ENCODE measurements around the gene ACSM4. TPM values are rescaled to one million over a fixed set of nuclear protein-coding genes. Genes with fewer than 3 reads are reported as not detected.
"Not testable (repeated sequence)": the region's sequence is repeated elsewhere in the genome, so short reads cannot be mapped to it uniquely, and the experiment has no call there.

ACSM4 gene
- total and polyA plus RNA-seq, 2 donors (not counting 1 experiment from before 2014, with no cell fraction given): not detected

DNA sequence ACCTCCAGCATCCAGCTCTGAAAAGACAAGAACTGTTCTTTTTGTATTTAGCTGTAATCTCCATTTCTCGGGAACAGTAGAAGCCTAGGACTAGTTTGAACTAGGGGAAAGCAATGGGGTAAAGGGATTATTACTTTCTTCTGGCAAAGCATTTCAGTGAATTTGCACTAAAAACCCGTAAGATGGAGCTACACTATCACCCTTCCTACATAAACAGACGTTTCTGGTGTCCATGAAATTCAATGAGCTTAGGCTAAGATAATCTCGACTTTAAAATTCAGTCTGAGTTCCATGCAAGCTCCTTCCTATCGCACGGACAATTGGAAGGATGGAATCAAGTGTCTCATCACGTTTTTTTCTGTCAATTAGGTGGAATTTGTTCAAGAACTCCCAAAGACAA is 24.0 kb downstream of the ACSM4 start:
- ChIA-PET CTCF (no interaction called here), POLR2A (no interaction called here)
- Histone ChIP-seq H3K9ac (ENCODE audit: low read length) (no peak overlapping the region), H3K79me2 (ENCODE audit: control insufficient read depth, insufficient read depth, low read length) (no peaks in the 10 kb centered on the region), H3K27ac (ENCODE audit: low read length in 2 of 2) (no peak overlapping the region), H2AFZ (ENCODE audit: insufficient read depth, low read depth, low read length, poor library complexity, severe bottlenecking) (no peak overlapping the region), H3K4me3 (ENCODE audit: control extremely low read depth in 1 of 5, extremely low read depth in 1 of 5, insufficient read depth in 1 of 5, low read depth in 2 of 5, low read length in 4 of 5) (no peak overlapping the region), H3K4me1 (ENCODE audit: control insufficient read depth in 2 of 2, insufficient read depth in 2 of 2, low read length in 2 of 2) (no peaks in the 10 kb centered on the region), H3K4me2 (replicated peaks; ENCODE audit: low read depth, low read length, poor library complexity, severe bottlenecking) (no peak overlapping the region), H3K27me3 (replicated peaks in 1 of 4; ENCODE audit: control extremely low read depth in 1 of 4, control insufficient read depth in 3 of 4, insufficient read depth in 4 of 4, low read length in 3 of 4) (peaks cover 0 to 4% (median 2%) of the 10 kb centered on the region in 4 experiments), H3K9me3 (ENCODE audit: control extremely low read depth in 1 of 3, control insufficient read depth in 2 of 3, insufficient read depth in 1 of 3, low read length in 2 of 3) (peaks cover 0 to 6% (median 0%) of the 10 kb centered on the region in 3 donors), H4K20me1 (ENCODE audit: control insufficient read depth, insufficient read depth, low read length, poor library complexity, severe bottlenecking) (no peaks in the 10 kb centered on the region), H3K36me3 (replicated peaks in 1 of 2; ENCODE audit: control extremely low read depth in 1 of 2, control insufficient read depth in 1 of 2, extremely low read depth in 1 of 2, insufficient read depth in 2 of 2, low read length in 1 of 2) (no peaks in the 10 kb centered on the region)
- Mint-ChIP-seq H3K27me3 (peaks cover 18% of the 10 kb centered on the region), H3K4me3 (no peak overlapping the region), H3K4me1 (no peaks in the 10 kb centered on the region), H3K9me3 (ENCODE audit: insufficient read depth) (no peaks in the 10 kb centered on the region), H3K27ac (no peak overlapping the region)
- ATAC-seq (ENCODE audit: low read depth): no peak
- intact Hi-C loops (cut with micrococcal nuclease): no loop called here
- TF ChIP-seq EZH2 (IDR thresholded peaks at IDR 0.05; ENCODE audit: borderline replicate concordance, insufficient read depth, low read depth, low read length, poor library complexity, severe bottlenecking): no peak
- no peak for TF ChIP-seq CTCF (IDR thresholded peaks at IDR 0.05)
- 95% methylated on average over 6 of the region's 7 CpGs for WGBS (ENCODE audit: insufficient coverage)
- no peak for DNase-seq

- CTCF ChIA-PET; H2AFZ ChIP-seq (ENCODE audit: insufficient read depth, low read depth, low read length, poor library complexity, severe bottlenecking); POLR2A ChIA-PET; intact Hi-C loops (cut with micrococcal nuclease); DNase-seq; H3K4me1 Mint-ChIP-seq; H3K36me3 ChIP-seq (replicated peaks in 1 of 2; ENCODE audit: control extremely low read depth in 1 of 2, control insufficient read depth in 1 of 2, extremely low read depth in 1 of 2, insufficient read depth in 2 of 2, low read length in 1 of 2); H3K9me3 Mint-ChIP-seq (ENCODE audit: insufficient read depth); H3K4me3 Mint-ChIP-seq; H3K9ac ChIP-seq (ENCODE audit: low read length); H3K4me3 ChIP-seq (ENCODE audit: control extremely low read depth in 1 of 5, extremely low read depth in 1 of 5, insufficient read depth in 1 of 5, low read depth in 2 of 5, low read length in 4 of 5); H3K9me3 ChIP-seq (ENCODE audit: control extremely low read depth in 1 of 3, control insufficient read depth in 2 of 3, insufficient read depth in 1 of 3, low read length in 2 of 3); H3K27me3 ChIP-seq (replicated peaks in 1 of 4; ENCODE audit: control extremely low read depth in 1 of 4, control insufficient read depth in 3 of 4, insufficient read depth in 4 of 4, low read length in 3 of 4); ATAC-seq (ENCODE audit: low read depth); H3K79me2 ChIP-seq (ENCODE audit: control insufficient read depth, insufficient read depth, low read length); H4K20me1 ChIP-seq (ENCODE audit: control insufficient read depth, insufficient read depth, low read length, poor library complexity, severe bottlenecking); H3K4me1 ChIP-seq (ENCODE audit: control insufficient read depth in 2 of 2, insufficient read depth in 2 of 2, low read length in 2 of 2); H3K27ac Mint-ChIP-seq; H3K27me3 Mint-ChIP-seq; H3K27ac ChIP-seq (ENCODE audit: low read length in 2 of 2); H3K4me2 ChIP-seq (replicated peaks; ENCODE audit: low read depth, low read length, poor library complexity, severe bottlenecking): not testable (repeated sequence)
- WGBS (ENCODE audit: insufficient coverage): no CpG with 5 or more reads among the region's 5 CpGs
Observed at GRCh38 chr12:7337790-7338189, 33.9 kb downstream of the ACSM4 start.
